SK-N-SH treated with all-trans-retinoic acid at 6 μM for 48 hours (cell line): ENCODE measurements around the gene UGT1A9.

ENCODE experiments used
- ATAC-seq: fragments of 200-7000 bp; cut with Tn5 transposase; 3 replicates; pipeline ENCODE4 v1.9.1; 2020; ENCODE audit warnings: mild to moderate bottlenecking, moderate library complexity
- ARNTL ChIP-seq: fragments of 450-650 bp; formaldehyde crosslinking; IDR thresholded peaks from 2 replicates; pipeline ENCODE4 v1.5.0; 2020; ENCODE audit warnings: low read depth, mild to moderate bottlenecking, moderate library complexity, borderline replicate concordance
- BACH2 ChIP-seq: fragments of 250-450 bp; sonication (Bioruptor Pico); IDR thresholded peaks from 2 replicates; pipeline ENCODE4 v1.9.0; 2021; ENCODE audit warnings: mild to moderate bottlenecking, borderline replicate concordance
- CSDC2 ChIP-seq: fragments of 250-450 bp; sonication (Bioruptor Pico); IDR thresholded peaks from 2 replicates; pipeline ENCODE4 v1.5.0; 2020; ENCODE audit warnings: mild to moderate bottlenecking, moderate library complexity
- ESRRG ChIP-seq: fragments of 250-450 bp; sonication (Bioruptor Pico); IDR thresholded peaks from 2 replicates; pipeline ENCODE4 v1.6.1; 2021; ENCODE audit warnings: mild to moderate bottlenecking
- PPARA ChIP-seq: fragments of 250-450 bp; sonication (Bioruptor Pico); IDR thresholded peaks from 2 replicates; pipeline ENCODE4 v1.5.0; 2020; ENCODE audit warnings: mild to moderate bottlenecking, borderline replicate concordance
- RARB ChIP-seq: fragments of 250-450 bp; sonication (Bioruptor Pico); IDR thresholded peaks from 2 replicates; pipeline ENCODE4 v1.8.0; 2021; ENCODE audit warnings: mild to moderate bottlenecking, moderate library complexity
- SNAI2 ChIP-seq: fragments of 250-450 bp; sonication (Bioruptor Pico); IDR thresholded peaks from 2 replicates; pipeline ENCODE4 v1.5.0; 2020; ENCODE audit warnings: mild to moderate bottlenecking, moderate library complexity
- TCF4 ChIP-seq: fragments of 250-450 bp; sonication (Bioruptor Pico); IDR thresholded peaks from 2 replicates; pipeline ENCODE4 v1.8.0; 2021; ENCODE audit warnings: mild to moderate bottlenecking, moderate library complexity, borderline replicate concordance
- ZFP30 ChIP-seq: fragments of 450-650 bp; formaldehyde crosslinking; IDR thresholded peaks from 2 replicates; pipeline ENCODE4 v1.5.0; 2022; ENCODE audit warnings: mild to moderate bottlenecking, moderate library complexity
- ZNF565 ChIP-seq: fragments of 450-650 bp; formaldehyde crosslinking; conservative IDR thresholded peaks from 2 replicates; pipeline ENCODE4 v1.5.0; 2020; ENCODE audit warnings: low read depth, mild to moderate bottlenecking, moderate library complexity
- ZNF8 ChIP-seq: fragments of 450-650 bp; formaldehyde crosslinking; IDR thresholded peaks from 2 replicates; pipeline ENCODE4 v1.5.0; 2020; ENCODE audit warnings: mild to moderate bottlenecking, moderate library complexity
- TF ChIP-seq, protein P1 (sequence below): fragments of 250-450 bp; sonication (Bioruptor Pico); IDR thresholded peaks from 2 replicates; pipeline ENCODE4 v1.5.0; 2020; ENCODE audit warnings: mild to moderate bottlenecking, moderate library complexity
- TF ChIP-seq, protein P2 (sequence below): fragments of 250-450 bp; sonication (Bioruptor Pico); IDR thresholded peaks from 2 replicates; pipeline ENCODE4 v1.8.0; 2021; ENCODE audit warnings: low read depth, mild to moderate bottlenecking, moderate library complexity, borderline replicate concordance
- TF ChIP-seq, protein P3 (sequence below): fragments of 250-450 bp; sonication (Bioruptor Pico); IDR thresholded peaks from 2 replicates; pipeline ENCODE4 v1.5.1; 2021; ENCODE audit warnings: mild to moderate bottlenecking, moderate library complexity
- TF ChIP-seq, protein P4 (sequence below): fragments of 250-450 bp; sonication (Bioruptor Pico); IDR thresholded peaks from 2 replicates; pipeline ENCODE4 v1.5.1; 2020; ENCODE audit warnings: low read depth, mild to moderate bottlenecking, moderate library complexity

UGT1A9 gene

DNA sequence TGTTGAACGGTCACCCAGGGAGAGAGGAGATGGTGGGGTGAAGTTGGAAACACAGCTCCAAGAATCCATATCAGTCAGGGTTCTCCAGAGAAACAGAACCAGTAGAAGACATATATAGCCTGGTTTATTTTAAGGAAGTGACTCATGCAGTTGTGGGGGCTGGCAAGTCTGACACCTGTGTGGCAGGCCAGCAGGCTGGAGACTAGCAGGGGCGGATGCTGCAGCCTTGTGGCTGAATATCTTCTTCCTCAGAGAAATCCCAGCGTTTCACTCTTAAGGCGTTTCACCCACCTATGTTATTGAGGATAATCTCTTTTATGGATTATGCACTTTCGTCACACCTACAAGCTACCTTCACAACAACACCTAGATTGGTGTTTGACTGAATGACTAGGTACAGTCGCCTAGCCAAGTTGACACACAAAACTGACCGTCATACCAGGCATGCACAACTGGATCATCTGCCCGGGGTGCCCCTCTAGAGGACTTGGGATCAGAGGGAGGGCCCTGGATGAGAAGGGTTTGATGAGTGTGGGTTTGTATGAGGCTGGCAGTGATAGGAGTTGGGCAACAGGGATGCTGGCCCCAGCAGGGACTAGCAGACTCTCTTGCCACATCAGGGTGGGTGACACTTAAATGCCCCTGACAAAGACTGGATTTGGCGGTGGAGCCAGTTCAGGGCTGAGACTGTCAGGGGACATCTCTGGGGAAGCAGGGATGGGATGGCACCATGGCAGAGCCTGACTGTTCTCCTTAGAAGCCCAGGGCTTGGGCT is 129.8 kb downstream of the UGT1A9 start:
- TF ChIP-seq ZFP30 (CRISPR knock-in tag) (no peak), TCF4 (no peak)
- TF ChIP-seq, protein P1, sequence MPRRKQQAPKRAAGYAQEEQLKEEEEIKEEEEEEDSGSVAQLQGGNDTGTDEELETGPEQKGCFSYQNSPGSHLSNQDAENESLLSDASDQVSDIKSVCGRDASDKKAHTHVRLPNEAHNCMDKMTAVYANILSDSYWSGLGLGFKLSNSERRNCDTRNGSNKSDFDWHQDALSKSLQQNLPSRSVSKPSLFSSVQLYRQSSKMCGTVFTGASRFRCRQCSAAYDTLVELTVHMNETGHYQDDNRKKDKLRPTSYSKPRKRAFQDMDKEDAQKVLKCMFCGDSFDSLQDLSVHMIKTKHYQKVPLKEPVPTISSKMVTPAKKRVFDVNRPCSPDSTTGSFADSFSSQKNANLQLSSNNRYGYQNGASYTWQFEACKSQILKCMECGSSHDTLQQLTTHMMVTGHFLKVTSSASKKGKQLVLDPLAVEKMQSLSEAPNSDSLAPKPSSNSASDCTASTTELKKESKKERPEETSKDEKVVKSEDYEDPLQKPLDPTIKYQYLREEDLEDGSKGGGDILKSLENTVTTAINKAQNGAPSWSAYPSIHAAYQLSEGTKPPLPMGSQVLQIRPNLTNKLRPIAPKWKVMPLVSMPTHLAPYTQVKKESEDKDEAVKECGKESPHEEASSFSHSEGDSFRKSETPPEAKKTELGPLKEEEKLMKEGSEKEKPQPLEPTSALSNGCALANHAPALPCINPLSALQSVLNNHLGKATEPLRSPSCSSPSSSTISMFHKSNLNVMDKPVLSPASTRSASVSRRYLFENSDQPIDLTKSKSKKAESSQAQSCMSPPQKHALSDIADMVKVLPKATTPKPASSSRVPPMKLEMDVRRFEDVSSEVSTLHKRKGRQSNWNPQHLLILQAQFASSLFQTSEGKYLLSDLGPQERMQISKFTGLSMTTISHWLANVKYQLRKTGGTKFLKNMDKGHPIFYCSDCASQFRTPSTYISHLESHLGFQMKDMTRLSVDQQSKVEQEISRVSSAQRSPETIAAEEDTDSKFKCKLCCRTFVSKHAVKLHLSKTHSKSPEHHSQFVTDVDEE (CRISPR knock-in tag) = no peak
- ATAC-seq = no peak

DNA sequence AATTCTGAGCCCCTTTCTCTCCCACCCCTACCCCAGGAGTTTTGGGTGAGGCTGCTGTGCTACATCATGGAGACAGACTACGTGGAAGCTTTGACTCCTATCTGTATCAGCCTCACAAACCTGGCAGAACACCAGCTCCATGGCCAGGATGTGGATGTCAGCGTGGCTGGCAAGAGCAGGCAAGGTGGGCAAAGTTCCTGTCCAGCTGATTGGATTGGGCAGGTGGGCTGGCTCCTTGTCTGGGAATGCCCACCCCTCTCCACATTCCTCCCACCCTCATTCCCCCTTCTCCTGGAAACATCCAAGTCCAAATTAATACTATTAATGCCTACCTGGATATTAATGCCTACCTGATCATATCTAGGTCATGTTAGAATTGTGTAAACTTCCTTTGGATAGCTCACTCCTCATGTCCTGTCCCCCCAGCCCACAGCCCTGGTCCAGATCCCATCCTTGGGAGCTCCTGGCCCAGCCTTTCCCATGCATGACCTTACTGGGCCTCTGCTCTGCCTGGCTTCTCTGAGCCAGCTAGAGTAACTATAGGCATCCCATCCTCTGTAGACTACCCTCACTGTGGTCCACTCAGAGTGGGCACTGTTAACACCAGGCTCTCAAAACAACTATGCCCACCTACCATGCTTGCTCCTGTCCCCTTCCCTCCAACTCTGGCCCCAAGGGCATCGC is 130.6 kb downstream of the UGT1A9 start:
- ATAC-seq = no peak
- TF ChIP-seq, protein P2, sequence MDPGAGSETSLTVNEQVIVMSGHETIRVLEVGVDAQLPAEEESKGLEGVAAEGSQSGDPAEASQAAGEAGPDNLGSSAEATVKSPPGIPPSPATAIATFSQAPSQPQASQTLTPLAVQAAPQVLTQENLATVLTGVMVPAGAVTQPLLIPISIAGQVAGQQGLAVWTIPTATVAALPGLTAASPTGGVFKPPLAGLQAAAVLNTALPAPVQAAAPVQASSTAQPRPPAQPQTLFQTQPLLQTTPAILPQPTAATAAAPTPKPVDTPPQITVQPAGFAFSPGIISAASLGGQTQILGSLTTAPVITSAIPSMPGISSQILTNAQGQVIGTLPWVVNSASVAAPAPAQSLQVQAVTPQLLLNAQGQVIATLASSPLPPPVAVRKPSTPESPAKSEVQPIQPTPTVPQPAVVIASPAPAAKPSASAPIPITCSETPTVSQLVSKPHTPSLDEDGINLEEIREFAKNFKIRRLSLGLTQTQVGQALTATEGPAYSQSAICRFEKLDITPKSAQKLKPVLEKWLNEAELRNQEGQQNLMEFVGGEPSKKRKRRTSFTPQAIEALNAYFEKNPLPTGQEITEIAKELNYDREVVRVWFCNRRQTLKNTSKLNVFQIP (CRISPR knock-in tag) = no peak
- TF ChIP-seq CSDC2 = no peak
- no peak for TF ChIP-seq ESRRG (CRISPR knock-in tag)
- no peak for TF ChIP-seq ZFP30 (CRISPR knock-in tag)
- TF ChIP-seq, protein P3, sequence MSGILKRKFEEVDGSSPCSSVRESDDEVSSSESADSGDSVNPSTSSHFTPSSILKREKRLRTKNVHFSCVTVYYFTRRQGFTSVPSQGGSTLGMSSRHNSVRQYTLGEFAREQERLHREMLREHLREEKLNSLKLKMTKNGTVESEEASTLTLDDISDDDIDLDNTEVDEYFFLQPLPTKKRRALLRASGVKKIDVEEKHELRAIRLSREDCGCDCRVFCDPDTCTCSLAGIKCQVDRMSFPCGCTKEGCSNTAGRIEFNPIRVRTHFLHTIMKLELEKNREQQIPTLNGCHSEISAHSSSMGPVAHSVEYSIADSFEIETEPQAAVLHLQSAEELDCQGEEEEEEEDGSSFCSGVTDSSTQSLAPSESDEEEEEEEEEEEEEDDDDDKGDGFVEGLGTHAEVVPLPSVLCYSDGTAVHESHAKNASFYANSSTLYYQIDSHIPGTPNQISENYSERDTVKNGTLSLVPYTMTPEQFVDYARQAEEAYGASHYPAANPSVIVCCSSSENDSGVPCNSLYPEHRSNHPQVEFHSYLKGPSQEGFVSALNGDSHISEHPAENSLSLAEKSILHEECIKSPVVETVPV (CRISPR knock-in tag) = no peak
- no peak for TF ChIP-seq ZNF565
- no peak for TF ChIP-seq SNAI2 (CRISPR knock-in tag)
- no peak for TF ChIP-seq BACH2 (CRISPR knock-in tag)
- TF ChIP-seq, protein P4, sequence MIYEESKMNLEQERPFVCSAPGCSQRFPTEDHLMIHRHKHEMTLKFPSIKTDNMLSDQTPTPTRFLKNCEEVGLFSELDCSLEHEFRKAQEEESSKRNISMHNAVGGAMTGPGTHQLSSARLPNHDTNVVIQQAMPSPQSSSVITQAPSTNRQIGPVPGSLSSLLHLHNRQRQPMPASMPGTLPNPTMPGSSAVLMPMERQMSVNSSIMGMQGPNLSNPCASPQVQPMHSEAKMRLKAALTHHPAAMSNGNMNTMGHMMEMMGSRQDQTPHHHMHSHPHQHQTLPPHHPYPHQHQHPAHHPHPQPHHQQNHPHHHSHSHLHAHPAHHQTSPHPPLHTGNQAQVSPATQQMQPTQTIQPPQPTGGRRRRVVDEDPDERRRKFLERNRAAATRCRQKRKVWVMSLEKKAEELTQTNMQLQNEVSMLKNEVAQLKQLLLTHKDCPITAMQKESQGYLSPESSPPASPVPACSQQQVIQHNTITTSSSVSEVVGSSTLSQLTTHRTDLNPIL = no peak
- TF ChIP-seq RARB (CRISPR knock-in tag) = no peak
- TF ChIP-seq ARNTL = no peak
- no peak for TF ChIP-seq ZNF8

DNA sequence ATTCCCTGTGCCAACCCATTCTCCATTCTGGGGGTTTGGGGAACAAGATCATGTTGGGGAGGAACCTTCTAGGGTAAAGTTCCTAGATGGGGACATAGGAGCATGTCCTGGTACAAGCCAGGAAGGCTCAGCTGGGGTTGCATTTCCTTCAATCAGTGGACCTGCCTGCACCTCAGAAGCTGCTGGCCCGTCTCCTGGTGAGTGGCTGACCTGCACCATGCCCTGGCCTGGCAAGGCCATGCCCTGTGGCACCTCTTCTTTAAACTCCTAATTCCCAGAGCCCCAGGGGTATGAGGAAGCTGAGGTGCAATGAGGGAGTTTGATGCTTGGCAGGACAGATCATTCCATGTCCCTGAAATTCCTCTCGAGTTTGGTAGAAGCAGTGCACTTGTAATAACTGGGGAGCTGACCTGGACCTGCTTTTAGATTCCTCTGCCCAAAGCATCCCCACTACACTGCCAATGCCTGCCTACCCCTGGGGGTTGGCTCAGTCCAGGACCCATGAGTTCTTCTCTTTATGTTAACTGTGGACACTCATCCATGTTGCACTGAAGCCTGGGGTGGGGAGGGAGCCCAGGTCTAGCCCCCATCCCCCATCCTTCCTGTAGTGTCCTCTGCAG is 131.7 kb downstream of the UGT1A9 start:
- no peak for TF ChIP-seq PPARA
- no peak for TF ChIP-seq RARB (CRISPR knock-in tag)
- TF ChIP-seq BACH2 (CRISPR knock-in tag) = no peak
- ATAC-seq = no peak

DNA sequence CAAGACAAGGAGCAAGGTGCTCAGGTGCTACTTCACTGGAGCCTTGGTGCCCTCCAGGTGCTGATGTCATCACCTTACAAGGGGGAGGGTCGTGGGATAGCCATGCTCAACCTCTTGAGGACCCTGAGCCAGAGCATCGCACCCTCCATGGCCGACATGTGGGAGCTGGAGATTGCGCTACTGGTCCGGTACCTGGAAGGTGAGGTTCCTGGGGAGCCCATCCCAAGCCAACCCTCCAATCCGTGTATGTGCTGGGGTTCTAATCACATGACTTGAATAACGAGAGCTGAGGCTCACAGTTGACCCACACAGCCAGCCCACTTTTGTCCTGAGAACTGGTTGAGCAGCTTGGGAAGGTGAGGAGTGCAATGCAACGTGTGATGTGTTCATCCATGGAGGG is 132.3 kb downstream of the UGT1A9 start:
- TF ChIP-seq, protein P4 = no peak
- TF ChIP-seq, all 23 proteins: peak for 0
- ATAC-seq = no peak
